Suppressor macrophage treated with lipopolysaccharide for 1 hour (primary cell): ENCODE data around the gene MTHFD1.
A peak's percentile ranks its signal among the peaks of the same experiment; 100 is the strongest.

Source experiments
- DNase-seq, 3 donors: peaks; one replicate each; pipeline ENCODE4 v3.0.0-alpha.2; 2020 to 2022

Gene MTHFD1

DNA sequence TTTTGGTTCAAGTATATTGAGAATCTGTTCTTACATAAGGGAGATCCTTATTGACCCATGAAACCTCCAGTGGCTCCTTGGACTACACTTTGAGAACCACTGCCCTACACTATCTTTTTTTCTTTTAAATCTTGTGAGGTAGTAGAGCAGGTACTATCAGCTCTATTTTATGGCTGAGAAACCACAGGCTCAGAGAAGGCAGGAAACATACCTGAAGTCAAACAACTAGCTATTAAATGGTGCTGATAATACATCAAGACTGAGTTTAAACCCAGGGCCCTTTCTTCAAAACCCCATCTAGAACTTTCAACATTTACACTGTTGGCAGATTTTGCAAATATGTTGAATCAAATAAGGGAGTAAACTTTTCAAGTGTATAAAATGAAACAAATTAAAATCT, 108.6 kb downstream of the MTHFD1 start:
- DNase-seq = no peak

DNA sequence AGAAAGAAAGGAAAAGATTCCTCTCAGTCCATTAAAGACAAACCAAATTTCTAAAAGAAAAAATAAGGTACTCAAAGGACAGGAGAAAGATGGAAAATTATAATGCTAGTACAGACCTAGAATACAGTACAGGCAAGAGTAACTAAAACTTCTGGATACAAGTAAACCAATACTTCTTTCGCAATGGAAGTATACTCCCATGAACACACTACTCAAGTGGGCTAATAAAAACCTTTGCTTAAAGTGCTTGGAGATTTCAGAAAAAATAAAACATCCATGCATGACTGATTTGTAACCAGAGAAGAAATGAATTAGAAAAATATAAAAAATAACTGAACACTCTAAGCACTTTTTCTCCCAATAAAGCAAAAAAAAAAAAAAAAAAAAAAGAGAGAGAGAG, 111.9 kb downstream of the MTHFD1 start:
- DNase-seq = no peak

GRCh38 chr14:64501411-64502171, 113.4 kb downstream of the MTHFD1 start:
- DNase-seq = peak; percentile 32 to 39 (median 39)

DNA sequence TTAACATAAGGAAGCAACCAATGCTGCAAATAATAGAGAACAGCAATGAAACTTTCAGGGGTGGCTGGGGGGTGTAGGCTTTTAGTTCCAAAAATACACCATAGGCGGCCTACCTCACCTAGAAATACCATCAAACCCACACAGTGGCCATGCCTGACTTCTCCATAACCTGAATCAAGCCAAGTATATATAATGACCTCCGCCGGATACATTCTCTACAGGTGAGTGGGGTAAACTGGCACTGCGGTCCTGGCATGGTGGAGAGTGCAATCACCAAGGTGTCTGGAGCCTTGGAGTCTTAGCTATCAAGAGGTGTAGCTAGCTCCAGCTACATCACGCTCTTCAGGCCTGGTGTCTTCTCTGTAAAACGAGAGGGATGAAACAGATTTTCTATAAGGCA, 114.3 kb downstream of the MTHFD1 start:
- no peak for DNase-seq

DNA sequence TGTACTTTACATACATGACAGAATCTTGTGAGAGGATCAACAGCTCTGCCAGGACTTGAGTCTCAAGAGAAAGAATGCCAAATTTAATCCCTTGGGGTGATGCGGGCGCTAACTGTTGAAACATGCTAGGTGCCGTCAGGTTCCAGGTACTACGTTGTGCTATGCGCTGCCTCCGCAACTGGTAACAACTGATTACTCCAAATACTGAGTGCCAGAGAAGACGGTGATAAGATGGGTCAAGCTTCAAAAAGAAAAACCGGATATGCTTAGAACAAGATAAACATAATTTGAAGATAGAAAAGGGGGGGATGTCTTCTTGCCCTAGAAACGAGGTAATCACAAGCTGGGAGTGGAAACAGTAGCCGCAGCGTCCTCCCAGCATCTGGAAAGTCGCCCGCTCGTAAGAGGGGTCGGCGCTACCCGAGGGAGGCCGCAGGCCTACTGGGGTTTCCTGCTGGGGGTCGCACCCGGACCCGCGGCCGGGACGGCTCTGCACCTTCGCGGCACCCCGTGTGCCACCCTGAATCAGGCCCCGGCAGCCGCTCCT, 114.8 kb downstream of the MTHFD1 start:
- no peak for DNase-seq

- peak; percentile 93 to 96 (median 94) for DNase-seq
Measured at GRCh38 chr14:64503434-64504309, 115.5 kb downstream of the MTHFD1 start, which contains the start of gene ZBTB25. Gene ZBTB25, minus strand, starts transcription at chr14:64503838. Its CDS starts 13,305 bp downstream, at chr14:64490533.

GRCh38 chr14:64504310-64504896, 116.2 kb downstream of the MTHFD1 start, which contains the start of gene ZBTB1:
Gene ZBTB1, plus strand, starts transcription at chr14:64504770. Its CDS starts 16,735 bp downstream, at chr14:64521505.
- peak; percentile 91 to 95 (median 92) for DNase-seq

GRCh38 chr14:64504897-64505794, 117.0 kb downstream of the MTHFD1 start:
- DNase-seq = peak; percentile 87 to 95 (median 92)

DNA sequence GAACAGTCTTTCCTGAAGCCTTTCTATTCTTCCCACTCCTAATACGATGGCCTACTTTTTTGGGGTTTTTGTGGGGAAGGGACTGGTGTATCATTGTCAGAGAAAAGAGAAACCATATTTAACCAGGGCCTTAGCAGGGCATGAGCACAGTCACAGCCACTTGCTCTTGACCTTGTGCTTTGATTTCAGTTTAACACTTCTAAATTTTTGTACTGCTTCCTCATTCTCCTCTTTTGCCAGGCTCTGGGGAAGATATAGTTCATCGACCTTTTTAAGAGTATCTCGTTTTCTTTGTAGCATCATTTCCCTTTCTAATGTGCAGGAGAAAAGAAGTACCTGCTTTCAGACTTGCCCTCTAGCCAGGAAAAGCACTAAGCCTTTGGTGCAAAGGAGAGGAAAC, 118.6 kb downstream of the MTHFD1 start:
- peak; percentile 55 to 72 (median 56) for DNase-seq

- DNase-seq = peak; percentile 36 to 55 (median 36)
Measured at GRCh38 chr14:64507376-64508156, 119.4 kb downstream of the MTHFD1 start.

DNA sequence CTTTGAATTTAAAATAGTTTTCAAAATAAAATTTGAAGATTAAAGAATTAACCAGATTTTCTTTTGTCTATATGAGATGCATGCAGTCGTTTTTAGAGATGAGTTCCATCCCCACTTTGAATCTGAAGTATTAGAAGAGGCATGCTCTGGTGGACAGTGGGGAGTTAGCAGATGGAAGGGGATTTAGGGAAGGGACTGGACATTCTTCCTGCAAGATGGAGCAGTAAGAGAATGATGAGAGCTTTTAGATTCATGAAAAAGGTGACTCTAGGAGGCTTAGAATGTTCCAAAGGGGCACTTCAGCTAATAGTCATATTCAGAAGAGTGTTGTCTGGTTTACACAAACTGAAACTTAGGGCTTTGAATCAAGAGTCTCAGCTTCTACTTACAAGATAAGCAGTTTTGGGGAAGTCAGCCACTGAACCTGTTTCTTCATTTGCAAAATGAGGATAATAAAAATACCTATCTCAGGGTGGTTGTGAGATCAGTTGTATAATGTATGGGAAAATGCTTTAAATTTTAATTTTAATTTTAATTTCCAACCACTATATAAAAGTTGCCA, 120.1 kb downstream of the MTHFD1 start:
- no peak for DNase-seq

DNA sequence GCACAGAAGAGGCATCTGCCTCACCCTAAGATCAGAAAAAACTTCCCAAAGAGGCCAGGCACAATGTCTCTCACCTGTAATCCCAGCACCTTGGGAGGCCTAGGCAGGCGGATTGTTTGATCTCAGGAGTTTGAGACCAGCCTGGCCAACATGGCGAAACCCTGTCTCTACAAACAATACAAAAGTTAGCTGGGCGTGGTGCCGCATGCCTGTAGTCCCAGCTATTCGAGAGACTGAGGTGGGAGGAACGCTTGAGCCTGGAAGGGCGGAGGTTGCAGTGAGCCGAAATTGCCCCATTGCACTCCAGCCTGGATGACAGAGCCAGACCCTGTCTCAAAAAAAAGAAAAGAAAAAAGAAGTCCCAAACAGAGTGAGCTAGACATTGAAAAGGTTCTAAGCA, 120.9 kb downstream of the MTHFD1 start:
- DNase-seq = no peak
